WTC11 (cell line): ENCODE measurements around the gene CDH16. TPM values are rescaled to one million over a fixed set of nuclear protein-coding genes. Genes with fewer than 3 reads are reported as not detected.
A peak's percentile ranks its signal among the peaks of the same experiment; 100 is the strongest.

ENCODE experiments used
- ATAC-seq: fragments of 200-7000 bp; cut with Tn5 transposase; 2 replicates; pipeline ENCODE4 v1.10.0; 2021; ENCODE audit warnings: mild to moderate bottlenecking, moderate library complexity
- CTCF ChIA-PET: fragments of 300-600 bp; sonication (Branson Sonifier 250); formaldehyde crosslinking; loops from one replicate; lab custom pipeline; 2021; ENCODE audit warnings: antibody characterized with exemption; lab: Charles Lee
- POLR2A ChIA-PET: fragments of 350-600 bp; sonication (Branson Sonifier 250); formaldehyde crosslinking; loops from one replicate; lab custom pipeline; 2021; ENCODE audit warnings: antibody characterized with exemption; lab: Charles Lee
- DNase-seq: peaks from one replicate; pipeline ENCODE4 v3.0.0; 2021; ENCODE audit warnings: low spot score
- H3K27ac Mint-ChIP-seq: 2 replicates; pipeline ENCODE4 v1.8.0; 2021; ENCODE audit warnings: mixed read lengths
- H3K27me3 Mint-ChIP-seq: 2 replicates; pipeline ENCODE4 v1.8.0; 2021; ENCODE audit warnings: low read depth, mild to moderate bottlenecking, moderate library complexity, mixed read lengths
- H3K36me3 Mint-ChIP-seq: 2 replicates; pipeline ENCODE4 v1.8.0; 2021; ENCODE audit warnings: mixed read lengths
- H3K4me1 Mint-ChIP-seq: 2 replicates; pipeline ENCODE4 v1.8.0; 2022; ENCODE audit warnings: mixed read lengths
- H3K4me3 Mint-ChIP-seq: 2 replicates; pipeline ENCODE4 v1.8.0; 2021; ENCODE audit warnings: mild to moderate bottlenecking, moderate library complexity, mixed read lengths
- H3K9me3 Mint-ChIP-seq: 2 replicates; pipeline ENCODE4 v1.8.0; 2021; ENCODE audit warnings: mixed read lengths
- AR ChIP-seq: fragments of 250-450 bp; sonication (Bioruptor Pico); IDR thresholded peaks from 2 replicates; pipeline ENCODE4 v1.9.0; 2021; ENCODE audit warnings: mild to moderate bottlenecking
- CREB1 ChIP-seq: sonication (generic); formaldehyde crosslinking; IDR thresholded peaks from 2 replicates; pipeline ENCODE4 v1.8.0; 2023; ENCODE audit warnings: mild to moderate bottlenecking, missing genetic modification reagents
- CREM ChIP-seq: sonication (generic); formaldehyde crosslinking; IDR thresholded peaks from 2 replicates; pipeline ENCODE4 v1.8.1; 2022; ENCODE audit warnings: mild to moderate bottlenecking, missing genetic modification reagents, moderate library complexity
- E2F4 ChIP-seq: sonication (generic); formaldehyde crosslinking; IDR thresholded peaks from 2 replicates; pipeline ENCODE4 v1.8.1; 2022; ENCODE audit warnings: low read depth, mild to moderate bottlenecking, moderate library complexity, missing genetic modification reagents, borderline replicate concordance
- E2F5 ChIP-seq: sonication (generic); formaldehyde crosslinking; IDR thresholded peaks from 2 replicates; pipeline ENCODE4 v1.8.1; 2022; ENCODE audit warnings: mild to moderate bottlenecking, moderate library complexity, missing genetic modification reagents
- ELF4 ChIP-seq: sonication (generic); formaldehyde crosslinking; IDR thresholded peaks from 2 replicates; pipeline ENCODE4 v1.8.1; 2022; ENCODE audit warnings: low read depth, mild to moderate bottlenecking, moderate library complexity, missing genetic modification reagents
- GABPB1 ChIP-seq: sonication (generic); formaldehyde crosslinking; IDR thresholded peaks from 2 replicates; pipeline ENCODE4 v1.8.1; 2023; ENCODE audit warnings: mild to moderate bottlenecking, missing genetic modification reagents
- HMGA2 ChIP-seq: fragments of 250-450 bp; sonication (Bioruptor Pico); IDR thresholded peaks from 2 replicates; pipeline ENCODE4 v1.4.0; 2021; ENCODE audit warnings: mild to moderate bottlenecking, moderate library complexity
- MXD4 ChIP-seq: fragments of 250-450 bp; sonication (Bioruptor Pico); IDR thresholded peaks from 2 replicates; pipeline ENCODE4 v1.8.0; 2021; ENCODE audit warnings: mild to moderate bottlenecking, moderate library complexity, borderline replicate concordance
- MYBL2 ChIP-seq: sonication (generic); formaldehyde crosslinking; IDR thresholded peaks from 2 replicates; pipeline ENCODE4 v1.8.1; 2023; ENCODE audit warnings: mild to moderate bottlenecking, moderate library complexity, missing genetic modification reagents
- NFATC4 ChIP-seq: fragments of 250-450 bp; sonication (Bioruptor Pico); IDR thresholded peaks from 2 replicates; pipeline ENCODE4 v1.9.0; 2021; ENCODE audit warnings: mild to moderate bottlenecking
- TEAD1 ChIP-seq: sonication (generic); formaldehyde crosslinking; IDR thresholded peaks from 2 replicates; pipeline ENCODE4 v1.8.0; 2022; ENCODE audit warnings: mild to moderate bottlenecking, missing genetic modification reagents
- ZBTB43 ChIP-seq: sonication (generic); formaldehyde crosslinking; IDR thresholded peaks from 2 replicates; pipeline ENCODE4 v1.8.1; 2023; ENCODE audit warnings: mild to moderate bottlenecking, missing genetic modification reagents
- ZNF396 ChIP-seq: fragments of 250-450 bp; sonication (Bioruptor Pico); IDR thresholded peaks from 2 replicates; pipeline ENCODE4 v1.8.0; 2021; ENCODE audit warnings: mild to moderate bottlenecking, moderate library complexity, borderline replicate concordance
- total RNA-seq: library from RNA; stranded (reverse); gene quantifications from 3 replicates; pipeline ENCODE4 v1.2.3, GENCODE V29; 2021
- TF ChIP-seq, protein P1 (sequence below): sonication (generic); formaldehyde crosslinking; conservative IDR thresholded peaks from 2 replicates; pipeline ENCODE4 v1.8.1; 2023; ENCODE audit warnings: mild to moderate bottlenecking, low read depth, missing genetic modification reagents, moderate library complexity
- TF ChIP-seq, protein P2 (sequence below): sonication (generic); formaldehyde crosslinking; IDR thresholded peaks from 2 replicates; pipeline ENCODE4 v1.8.0; 2022; ENCODE audit warnings: mild to moderate bottlenecking, missing genetic modification reagents
- TF ChIP-seq, protein P3 (sequence below): fragments of 200-600 bp; IDR thresholded peaks from 2 replicates; pipeline ENCODE4 v1.8.0; 2022; ENCODE audit warnings: antibody characterized with exemption
- TF ChIP-seq, protein P4 (sequence below): sonication (generic); formaldehyde crosslinking; IDR thresholded peaks from 2 replicates; pipeline ENCODE4 v1.8.0; 2022; ENCODE audit warnings: mild to moderate bottlenecking, missing genetic modification reagents

The CDH16 gene
- total RNA-seq, 1 experiment from 2014 or later, result not detected

DNA sequence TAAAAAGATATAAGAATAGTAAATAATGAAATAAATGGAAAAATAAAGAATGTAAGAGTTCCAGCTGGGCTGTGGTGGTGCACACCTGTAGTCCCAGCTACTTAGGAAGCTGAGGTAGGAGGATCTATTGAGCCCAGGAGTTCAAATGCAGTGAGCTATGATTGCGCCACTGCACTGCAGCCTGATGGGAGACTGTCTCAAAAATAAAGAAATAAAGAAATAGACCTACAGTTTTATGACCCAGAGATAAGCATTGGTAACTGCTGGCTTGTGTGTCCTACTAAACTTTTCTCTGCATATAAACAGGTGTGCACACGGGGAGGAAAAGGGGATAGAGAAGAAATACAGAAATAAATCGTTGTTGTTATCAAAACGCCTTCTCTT, 46.1 kb downstream of the CDH16 start:
- H3K4me3 Mint-ChIP-seq, result peak overlapping the region; percentile 73
- peak overlapping the region; percentile 55 for H3K27ac Mint-ChIP-seq
- TF ChIP-seq, protein P1, sequence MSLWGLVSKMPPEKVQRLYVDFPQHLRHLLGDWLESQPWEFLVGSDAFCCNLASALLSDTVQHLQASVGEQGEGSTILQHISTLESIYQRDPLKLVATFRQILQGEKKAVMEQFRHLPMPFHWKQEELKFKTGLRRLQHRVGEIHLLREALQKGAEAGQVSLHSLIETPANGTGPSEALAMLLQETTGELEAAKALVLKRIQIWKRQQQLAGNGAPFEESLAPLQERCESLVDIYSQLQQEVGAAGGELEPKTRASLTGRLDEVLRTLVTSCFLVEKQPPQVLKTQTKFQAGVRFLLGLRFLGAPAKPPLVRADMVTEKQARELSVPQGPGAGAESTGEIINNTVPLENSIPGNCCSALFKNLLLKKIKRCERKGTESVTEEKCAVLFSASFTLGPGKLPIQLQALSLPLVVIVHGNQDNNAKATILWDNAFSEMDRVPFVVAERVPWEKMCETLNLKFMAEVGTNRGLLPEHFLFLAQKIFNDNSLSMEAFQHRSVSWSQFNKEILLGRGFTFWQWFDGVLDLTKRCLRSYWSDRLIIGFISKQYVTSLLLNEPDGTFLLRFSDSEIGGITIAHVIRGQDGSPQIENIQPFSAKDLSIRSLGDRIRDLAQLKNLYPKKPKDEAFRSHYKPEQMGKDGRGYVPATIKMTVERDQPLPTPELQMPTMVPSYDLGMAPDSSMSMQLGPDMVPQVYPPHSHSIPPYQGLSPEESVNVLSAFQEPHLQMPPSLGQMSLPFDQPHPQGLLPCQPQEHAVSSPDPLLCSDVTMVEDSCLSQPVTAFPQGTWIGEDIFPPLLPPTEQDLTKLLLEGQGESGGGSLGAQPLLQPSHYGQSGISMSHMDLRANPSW (CRISPR knock-in tag), result no peak
- TF ChIP-seq E2F4 (no peak), GABPB1 (no peak), HMGA2 (CRISPR knock-in tag) (no peak)
- TF ChIP-seq, protein P2, sequence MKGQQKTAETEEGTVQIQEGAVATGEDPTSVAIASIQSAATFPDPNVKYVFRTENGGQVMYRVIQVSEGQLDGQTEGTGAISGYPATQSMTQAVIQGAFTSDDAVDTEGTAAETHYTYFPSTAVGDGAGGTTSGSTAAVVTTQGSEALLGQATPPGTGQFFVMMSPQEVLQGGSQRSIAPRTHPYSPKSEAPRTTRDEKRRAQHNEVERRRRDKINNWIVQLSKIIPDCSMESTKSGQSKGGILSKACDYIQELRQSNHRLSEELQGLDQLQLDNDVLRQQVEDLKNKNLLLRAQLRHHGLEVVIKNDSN, result no peak
- TF ChIP-seq, all 79 proteins: peak for 0
- no peaks in the 10 kb centered on the region for H3K36me3 Mint-ChIP-seq
- CTCF ChIA-PET, result interaction anchor here (0.5 to 3.7 kb wide), 40 partner anchors 9 to 466 kb away, joined by 3 to 74 read pairs (median 4); partner anchors contain the start of genes CA7, DYNC1LI2, NAE1 and PDP2
- ATAC-seq, result no peak
- no peak for DNase-seq
- peaks cover 18% of the 10 kb centered on the region for H3K4me1 Mint-ChIP-seq
- H3K27me3 Mint-ChIP-seq, result peaks cover 10% of the 10 kb centered on the region
- POLR2A ChIA-PET, result interaction anchor here (1.1 to 1.5 kb wide), 3 partner anchors 9 to 41 kb away, joined by 3 to 5 read pairs (median 4); partner anchors contain the start of gene NAE1
- H3K9me3 Mint-ChIP-seq, result no peaks in the 10 kb centered on the region

- no peak overlapping the region for H3K27ac Mint-ChIP-seq
- peaks cover 18% of the 10 kb centered on the region for H3K4me1 Mint-ChIP-seq
- peaks cover 10% of the 10 kb centered on the region for H3K27me3 Mint-ChIP-seq
- ATAC-seq (no peak), DNase-seq (no peak)
- H3K9me3 Mint-ChIP-seq, result no peaks in the 10 kb centered on the region
- H3K4me3 Mint-ChIP-seq, result no peak overlapping the region
- no peaks in the 10 kb centered on the region for H3K36me3 Mint-ChIP-seq
- ChIA-PET POLR2A (interaction anchor here (1.5 kb wide), 1 partner anchor 18 kb away, joined by 5 read pairs; no protein-coding TSS in a partner anchor), CTCF (interaction anchor here (0.5 to 3.7 kb wide), 11 partner anchors 9 to 465 kb away, joined by 3 to 74 read pairs (median 7); partner anchors contain the start of genes NAE1 and PDP2)
- TF ChIP-seq E2F5, result no peak
- no peak for TF ChIP-seq ELF4 (CRISPR knock-in tag)
- TF ChIP-seq, protein P3, sequence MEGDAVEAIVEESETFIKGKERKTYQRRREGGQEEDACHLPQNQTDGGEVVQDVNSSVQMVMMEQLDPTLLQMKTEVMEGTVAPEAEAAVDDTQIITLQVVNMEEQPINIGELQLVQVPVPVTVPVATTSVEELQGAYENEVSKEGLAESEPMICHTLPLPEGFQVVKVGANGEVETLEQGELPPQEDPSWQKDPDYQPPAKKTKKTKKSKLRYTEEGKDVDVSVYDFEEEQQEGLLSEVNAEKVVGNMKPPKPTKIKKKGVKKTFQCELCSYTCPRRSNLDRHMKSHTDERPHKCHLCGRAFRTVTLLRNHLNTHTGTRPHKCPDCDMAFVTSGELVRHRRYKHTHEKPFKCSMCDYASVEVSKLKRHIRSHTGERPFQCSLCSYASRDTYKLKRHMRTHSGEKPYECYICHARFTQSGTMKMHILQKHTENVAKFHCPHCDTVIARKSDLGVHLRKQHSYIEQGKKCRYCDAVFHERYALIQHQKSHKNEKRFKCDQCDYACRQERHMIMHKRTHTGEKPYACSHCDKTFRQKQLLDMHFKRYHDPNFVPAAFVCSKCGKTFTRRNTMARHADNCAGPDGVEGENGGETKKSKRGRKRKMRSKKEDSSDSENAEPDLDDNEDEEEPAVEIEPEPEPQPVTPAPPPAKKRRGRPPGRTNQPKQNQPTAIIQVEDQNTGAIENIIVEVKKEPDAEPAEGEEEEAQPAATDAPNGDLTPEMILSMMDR, result no peak
- no peak for TF ChIP-seq MYBL2 (CRISPR knock-in tag)
- no peak for TF ChIP-seq AR (CRISPR knock-in tag)
- TF ChIP-seq, protein P2, result no peak
- TF ChIP-seq, protein P4, sequence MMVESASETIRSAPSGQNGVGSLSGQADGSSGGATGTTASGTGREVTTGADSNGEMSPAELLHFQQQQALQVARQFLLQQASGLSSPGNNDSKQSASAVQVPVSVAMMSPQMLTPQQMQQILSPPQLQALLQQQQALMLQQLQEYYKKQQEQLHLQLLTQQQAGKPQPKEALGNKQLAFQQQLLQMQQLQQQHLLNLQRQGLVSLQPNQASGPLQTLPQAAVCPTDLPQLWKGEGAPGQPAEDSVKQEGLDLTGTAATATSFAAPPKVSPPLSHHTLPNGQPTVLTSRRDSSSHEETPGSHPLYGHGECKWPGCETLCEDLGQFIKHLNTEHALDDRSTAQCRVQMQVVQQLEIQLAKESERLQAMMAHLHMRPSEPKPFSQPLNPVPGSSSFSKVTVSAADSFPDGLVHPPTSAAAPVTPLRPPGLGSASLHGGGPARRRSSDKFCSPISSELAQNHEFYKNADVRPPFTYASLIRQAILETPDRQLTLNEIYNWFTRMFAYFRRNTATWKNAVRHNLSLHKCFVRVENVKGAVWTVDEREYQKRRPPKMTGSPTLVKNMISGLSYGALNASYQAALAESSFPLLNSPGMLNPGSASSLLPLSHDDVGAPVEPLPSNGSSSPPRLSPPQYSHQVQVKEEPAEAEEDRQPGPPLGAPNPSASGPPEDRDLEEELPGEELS (CRISPR knock-in tag), result no peak
- no peak for TF ChIP-seq NFATC4 (CRISPR knock-in tag)
- TF ChIP-seq MXD4 (CRISPR knock-in tag), result no peak
- no peak for TF ChIP-seq ZNF396 (CRISPR knock-in tag)
- no peak for TF ChIP-seq CREB1
- no peak for TF ChIP-seq CREM (CRISPR knock-in tag)
- no peak for TF ChIP-seq TEAD1
- no peak for TF ChIP-seq E2F4
- TF ChIP-seq ZBTB43 (CRISPR knock-in tag), result no peak
Observed at GRCh38 chr16:66871840-66872239, 46.8 kb downstream of the CDH16 start.
